Stimulated activated naive CD8-positive, alpha-beta T cell treated with anti-CD3 and anti-CD28 coated beads, Interleukin-15, Interleukin-2, amounts not matched to agents 100 ng/mL and 50 ng/mL, for 24 hours (primary cell): ENCODE measurements around the gene MS4A2.
"Not testable (repeated sequence)": the region's sequence is repeated elsewhere in the genome, so short reads cannot be mapped to it uniquely, and the experiment has no call there.

Experiments
- H3K27ac Mint-ChIP-seq: one replicate; pipeline ENCODE4 v1.8.0; 2021; ENCODE audit warnings: mild to moderate bottlenecking, mixed read lengths
- H3K27me3 Mint-ChIP-seq: one replicate; pipeline ENCODE4 v1.8.0; 2021; ENCODE audit warnings: mixed read lengths
- H3K36me3 Mint-ChIP-seq: one replicate; pipeline ENCODE4 v1.8.0; 2021; ENCODE audit warnings: low read depth, mixed read lengths
- H3K4me1 Mint-ChIP-seq: one replicate; pipeline ENCODE4 v1.8.0; 2021; ENCODE audit warnings: low read depth, mixed read lengths
- H3K4me3 Mint-ChIP-seq: one replicate; pipeline ENCODE4 v1.8.0; 2021; ENCODE audit warnings: mild to moderate bottlenecking, mixed read lengths
- H3K9me3 Mint-ChIP-seq: one replicate; pipeline ENCODE4 v1.8.0; 2021; ENCODE audit warnings: mixed read lengths

MS4A2 gene

DNA sequence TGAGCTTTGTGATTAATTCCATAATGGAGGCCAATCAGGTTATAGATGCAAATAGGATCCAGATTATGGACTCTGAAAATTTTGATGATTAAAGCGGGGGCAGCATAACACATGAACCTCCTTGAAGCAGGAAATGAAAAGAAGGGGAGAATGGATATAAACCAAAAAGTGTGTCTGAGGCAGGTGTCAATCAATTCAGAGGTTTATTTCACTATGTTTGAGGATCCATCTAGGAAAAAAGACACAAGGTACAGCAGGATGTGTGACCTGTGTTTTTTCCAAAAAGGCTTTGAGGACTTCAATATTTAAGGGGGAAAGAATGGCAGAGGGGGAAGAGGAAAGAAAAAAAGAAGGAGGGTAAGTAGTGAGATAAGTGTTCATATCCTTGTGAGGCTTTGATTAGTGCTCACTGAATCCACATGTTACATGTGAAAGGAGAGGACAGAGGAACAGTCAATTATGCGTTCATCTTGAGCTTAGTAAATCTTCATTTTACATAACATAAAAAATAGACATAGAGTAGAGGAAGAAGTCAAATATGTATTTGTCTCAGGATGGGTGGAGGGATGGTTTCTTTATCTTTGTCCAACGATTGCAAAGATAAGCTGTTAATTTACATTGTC, 34.1 kb downstream of the MS4A2 start:
- H3K4me1 Mint-ChIP-seq, result no peaks in the 10 kb centered on the region
- H3K27ac Mint-ChIP-seq, result no peak overlapping the region
- no peak overlapping the region for H3K4me3 Mint-ChIP-seq
- H3K27me3 Mint-ChIP-seq, result peaks cover 12% of the 10 kb centered on the region
- H3K36me3 Mint-ChIP-seq, result no peaks in the 10 kb centered on the region
- H3K9me3 Mint-ChIP-seq, result no peaks in the 10 kb centered on the region

DNA sequence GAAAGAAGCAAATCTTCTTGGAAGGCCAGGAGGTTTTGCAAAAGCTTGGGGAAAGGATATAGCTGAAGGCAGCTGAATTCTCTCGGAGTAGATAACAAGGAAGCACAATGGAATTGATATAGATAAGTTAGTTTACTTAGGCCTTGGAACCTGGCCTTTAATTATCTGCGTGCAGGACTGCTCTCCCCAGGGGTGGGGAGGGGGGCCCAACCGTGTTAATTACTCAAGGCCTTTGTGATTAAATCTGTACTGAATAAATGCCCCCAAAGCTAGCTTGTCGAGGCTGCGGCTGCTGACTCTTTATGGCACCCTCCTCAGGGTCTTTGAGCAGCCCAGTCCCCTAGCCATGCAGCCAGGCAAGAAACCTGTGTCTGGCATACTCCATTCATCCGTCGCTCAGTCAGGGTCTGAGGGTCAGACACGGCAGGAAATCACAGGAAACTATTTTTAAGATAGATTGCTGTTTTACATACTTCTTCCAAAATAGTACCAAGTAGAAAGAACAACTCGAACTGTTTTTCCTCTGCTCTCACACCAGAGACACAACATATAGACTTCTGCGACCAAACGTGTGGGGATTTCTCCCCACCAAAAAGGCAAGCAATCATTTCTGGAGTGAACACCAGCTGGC, 36.5 kb downstream of the MS4A2 start:
- Mint-ChIP-seq H3K9me3 (no peaks in the 10 kb centered on the region), H3K36me3 (no peaks in the 10 kb centered on the region), H3K27me3 (peaks cover 7% of the 10 kb centered on the region), H3K4me3 (no peak overlapping the region), H3K4me1 (no peaks in the 10 kb centered on the region), H3K27ac (no peak overlapping the region)

DNA sequence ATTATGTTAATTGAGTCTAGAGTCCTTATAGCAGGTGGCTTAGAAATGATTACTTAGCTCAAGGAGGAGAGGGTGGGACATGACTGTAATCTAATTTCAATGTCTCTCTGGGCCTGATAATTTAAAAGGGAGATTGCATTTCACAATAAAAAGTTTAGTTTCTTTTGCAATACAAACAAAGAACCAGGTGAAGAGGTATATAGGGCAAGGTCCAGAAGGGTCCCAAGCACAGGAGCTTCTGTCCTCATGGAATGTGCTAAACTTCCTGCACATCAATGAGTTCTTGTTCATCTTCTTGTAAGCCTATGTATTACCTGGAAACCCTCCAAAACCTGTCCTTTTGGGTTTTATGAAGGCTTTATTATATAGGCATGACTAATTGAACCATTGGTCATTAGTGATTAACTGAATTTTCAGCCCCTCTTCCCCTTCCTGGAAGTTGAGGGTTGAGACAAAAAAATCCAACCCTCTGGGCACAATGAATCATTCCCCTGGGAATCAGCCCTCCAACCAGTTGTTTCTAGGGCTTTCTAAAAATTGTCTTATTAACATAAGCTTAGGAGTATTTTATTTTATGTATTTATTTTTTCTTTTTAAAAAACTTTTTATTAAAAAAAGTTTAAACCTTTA, 37.6 kb downstream of the MS4A2 start:
- H3K27ac Mint-ChIP-seq, result no peak overlapping the region

DNA sequence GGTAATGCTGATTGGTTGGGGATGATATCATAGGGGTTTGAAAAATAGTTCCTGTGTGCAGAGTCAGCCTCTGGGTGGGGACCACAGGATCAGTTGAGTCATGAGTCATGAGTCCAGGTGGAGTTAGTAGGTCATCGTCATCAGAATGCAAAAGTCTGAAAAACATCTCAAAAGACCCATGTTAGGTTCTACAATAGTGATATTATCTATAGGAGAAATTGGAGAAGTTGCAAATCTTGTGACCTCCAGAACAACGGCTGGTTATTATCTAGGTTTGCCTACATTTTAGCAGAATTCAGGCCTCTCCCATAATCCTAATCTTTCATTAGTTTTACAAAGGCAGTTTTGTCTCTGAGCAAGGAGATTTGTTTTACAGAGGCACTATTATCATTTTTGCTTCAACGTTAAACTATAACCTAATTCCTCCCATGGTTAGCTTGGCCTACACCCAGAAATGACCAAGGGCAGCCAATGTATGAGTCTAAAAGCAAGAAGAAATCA, 38.9 kb downstream of the MS4A2 start:
- H3K27me3 Mint-ChIP-seq, result peaks cover 3% of the 10 kb centered on the region
- H3K4me1 Mint-ChIP-seq, result no peaks in the 10 kb centered on the region
- no peaks in the 10 kb centered on the region for H3K36me3 Mint-ChIP-seq
- no peak overlapping the region for H3K4me3 Mint-ChIP-seq
- no peak overlapping the region for H3K27ac Mint-ChIP-seq
- H3K9me3 Mint-ChIP-seq, result no peaks in the 10 kb centered on the region

More for the DNA sequence above, 37.6 kb downstream of the MS4A2 start:
- Mint-ChIP-seq H3K9me3 (no peaks in the 10 kb centered on the region), H3K36me3 (no peaks in the 10 kb centered on the region), H3K4me1 (no peaks in the 10 kb centered on the region), H3K27me3 (peaks cover 3% of the 10 kb centered on the region), H3K4me3 (no peak overlapping the region)

DNA sequence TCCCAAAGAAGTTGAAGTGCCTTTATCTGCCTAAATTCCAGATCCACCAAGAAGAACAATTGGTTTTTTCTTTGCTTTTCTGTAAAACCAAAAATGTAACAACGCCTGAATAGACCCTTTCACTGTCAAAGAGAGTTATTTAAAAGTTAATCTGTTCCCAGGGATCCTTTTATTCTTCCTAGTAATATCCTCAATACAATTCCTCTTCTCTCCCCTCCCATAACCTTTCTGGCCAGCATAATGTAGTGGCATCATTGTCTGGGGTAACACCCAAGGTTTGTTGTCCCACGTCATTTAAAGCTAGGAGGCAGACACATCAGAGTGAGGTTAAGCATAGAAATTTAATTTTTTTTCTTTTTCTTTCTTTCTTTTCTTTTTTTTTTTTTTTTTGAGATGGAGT, 39.9 kb downstream of the MS4A2 start:
- Mint-ChIP-seq H3K36me3 (no peaks in the 10 kb centered on the region), H3K27ac (no peak overlapping the region), H3K27me3 (peaks cover 7% of the 10 kb centered on the region), H3K4me1 (no peaks in the 10 kb centered on the region), H3K9me3 (no peaks in the 10 kb centered on the region), H3K4me3 (no peak overlapping the region)

DNA sequence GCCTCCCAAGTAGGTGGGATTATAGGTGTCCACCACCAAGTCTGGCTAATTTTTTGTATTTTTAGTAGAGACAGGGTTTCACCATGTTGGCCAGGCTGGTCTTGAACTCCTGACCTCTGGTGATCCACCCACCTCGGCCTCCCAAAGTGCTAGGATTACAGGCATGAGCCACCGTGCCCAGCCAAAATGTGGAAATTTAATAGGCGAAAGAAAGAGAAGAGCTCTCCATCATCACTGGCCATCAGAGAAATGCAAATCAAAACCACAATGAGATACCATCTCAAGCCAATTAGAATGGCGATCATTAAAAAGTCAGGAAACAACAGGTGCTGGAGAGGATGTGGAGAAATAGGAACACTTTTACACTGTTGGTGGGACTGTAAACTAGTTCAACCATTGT, 40.4 kb downstream of the MS4A2 start:
- H3K4me3 Mint-ChIP-seq, H3K27ac Mint-ChIP-seq, H3K36me3 Mint-ChIP-seq, H3K4me1 Mint-ChIP-seq, H3K9me3 Mint-ChIP-seq: not testable (repeated sequence)
- peaks cover 11% of the 10 kb centered on the region for H3K27me3 Mint-ChIP-seq

DNA sequence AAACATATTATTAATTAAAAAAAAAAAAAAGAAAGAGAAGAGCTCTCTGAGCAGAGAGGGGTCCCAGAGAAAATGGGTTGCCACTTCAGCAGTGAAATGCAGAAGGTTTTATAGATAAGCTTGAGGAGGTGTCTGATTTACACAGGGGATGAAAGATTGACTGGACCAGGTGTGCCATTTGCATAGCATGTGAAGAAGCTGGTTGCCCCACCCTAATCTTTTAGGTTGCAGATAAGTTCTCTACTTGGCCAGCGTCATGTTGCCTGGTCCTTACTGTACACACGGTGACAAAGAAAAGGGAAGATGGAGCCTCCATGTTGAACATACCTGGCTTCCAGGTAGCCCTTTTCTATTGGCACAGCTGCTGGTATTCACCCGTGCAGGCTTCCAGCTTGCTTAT, 41.4 kb downstream of the MS4A2 start:
- Mint-ChIP-seq H3K27ac (no peak overlapping the region), H3K36me3 (no peaks in the 10 kb centered on the region), H3K9me3 (peaks cover 6% of the 10 kb centered on the region), H3K4me1 (no peaks in the 10 kb centered on the region), H3K4me3 (no peak overlapping the region), H3K27me3 (peaks cover 16% of the 10 kb centered on the region)

DNA sequence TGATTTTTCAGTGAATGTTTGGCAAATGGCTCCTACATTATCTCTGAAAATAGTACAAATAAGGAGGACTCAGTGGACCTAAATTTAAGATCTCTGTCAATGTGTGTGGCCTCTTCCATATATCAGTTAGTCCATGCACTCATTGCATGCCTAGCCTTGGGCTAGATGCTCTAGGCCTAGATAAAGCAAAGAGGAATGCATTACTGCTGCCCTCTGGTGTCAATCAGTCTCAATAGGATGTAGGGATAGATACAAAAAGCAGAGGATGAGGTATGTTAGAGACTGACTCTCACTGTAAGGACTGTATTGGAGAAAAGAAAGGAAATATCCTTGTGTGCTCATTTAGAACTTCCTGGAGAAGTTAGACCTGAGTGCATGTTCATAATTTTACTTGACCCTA, 42.0 kb downstream of the MS4A2 start:
- Mint-ChIP-seq H3K4me1 (no peaks in the 10 kb centered on the region), H3K9me3 (peaks cover 6% of the 10 kb centered on the region)

DNA sequence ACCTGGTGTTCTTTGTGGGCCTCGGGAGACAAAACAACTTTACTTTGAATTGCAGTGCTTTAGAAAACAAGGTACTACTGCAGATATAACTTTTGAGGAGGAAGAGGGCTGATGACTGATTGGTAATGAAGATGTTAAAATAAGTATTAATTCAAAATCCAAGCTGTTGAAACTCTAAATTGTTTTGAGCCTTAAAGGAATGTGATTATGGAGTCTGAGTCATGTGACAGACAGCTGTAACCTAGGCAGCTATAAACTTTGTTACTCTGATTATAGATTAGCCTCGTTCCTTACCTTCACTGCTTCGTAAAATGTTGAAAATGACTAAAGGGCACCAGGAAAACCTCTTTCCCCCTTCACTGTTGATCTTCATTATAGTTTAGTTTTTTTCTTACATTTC, 43.4 kb downstream of the MS4A2 start:
- no peak overlapping the region for H3K4me3 Mint-ChIP-seq
- peaks cover 18% of the 10 kb centered on the region for H3K27me3 Mint-ChIP-seq
- no peaks in the 10 kb centered on the region for H3K36me3 Mint-ChIP-seq
- no peak overlapping the region for H3K27ac Mint-ChIP-seq
- H3K9me3 Mint-ChIP-seq, result peaks cover 8% of the 10 kb centered on the region
- H3K4me1 Mint-ChIP-seq, result no peaks in the 10 kb centered on the region

More for the DNA sequence above, 42.0 kb downstream of the MS4A2 start:
- Mint-ChIP-seq H3K36me3 (no peaks in the 10 kb centered on the region), H3K27me3 (peaks cover 16% of the 10 kb centered on the region), H3K4me3 (no peak overlapping the region), H3K27ac (no peak overlapping the region)

DNA sequence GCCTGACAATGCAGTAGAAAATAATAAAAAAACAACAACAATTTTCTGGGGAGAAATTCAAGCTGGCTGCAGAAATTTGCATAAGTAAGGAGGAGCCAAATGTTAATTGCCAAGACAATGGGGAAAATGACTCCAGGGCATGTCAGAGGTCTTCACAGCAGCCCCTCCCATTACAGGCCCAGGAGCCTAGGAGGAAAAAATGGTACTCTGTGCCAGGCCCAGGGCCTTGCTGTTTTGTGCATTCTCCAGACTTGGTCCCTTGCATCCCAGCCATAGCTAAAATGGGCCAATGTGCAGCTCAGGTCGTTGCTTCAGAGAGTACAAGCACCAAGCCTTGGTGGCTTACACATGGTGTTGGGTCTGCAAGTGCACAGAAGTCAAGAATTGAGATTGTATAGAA, 45.5 kb downstream of the MS4A2 start:
- Mint-ChIP-seq H3K4me3 (no peak overlapping the region), H3K27ac (no peak overlapping the region), H3K27me3 (peaks cover 24% of the 10 kb centered on the region), H3K4me1 (no peaks in the 10 kb centered on the region), H3K36me3 (no peaks in the 10 kb centered on the region), H3K9me3 (peaks cover 14% of the 10 kb centered on the region)

DNA sequence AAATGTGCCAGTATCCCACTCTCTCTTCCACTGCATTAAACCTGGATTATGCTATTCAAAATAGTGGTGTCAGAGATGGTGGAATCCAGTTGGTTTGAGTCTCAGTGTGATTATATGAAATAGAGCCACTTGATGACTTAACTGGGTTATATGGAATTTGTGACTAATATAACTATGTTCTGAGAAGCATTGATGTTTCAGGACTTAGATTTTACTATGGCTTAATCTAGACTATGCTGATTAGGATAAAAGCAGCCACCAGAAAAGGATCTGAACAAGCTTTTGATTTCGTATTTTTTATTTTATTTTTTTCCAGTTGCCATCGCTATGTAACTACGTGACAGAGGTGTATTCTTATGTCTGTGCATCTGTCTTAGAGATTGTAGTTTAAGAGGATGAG, 55.3 kb downstream of the MS4A2 start:
- Mint-ChIP-seq H3K4me1 (peaks cover 3% of the 10 kb centered on the region), H3K27me3 (peaks cover 5% of the 10 kb centered on the region), H3K4me3 (no peak overlapping the region), H3K36me3 (no peaks in the 10 kb centered on the region), H3K27ac (no peak overlapping the region), H3K9me3 (no peaks in the 10 kb centered on the region)

DNA sequence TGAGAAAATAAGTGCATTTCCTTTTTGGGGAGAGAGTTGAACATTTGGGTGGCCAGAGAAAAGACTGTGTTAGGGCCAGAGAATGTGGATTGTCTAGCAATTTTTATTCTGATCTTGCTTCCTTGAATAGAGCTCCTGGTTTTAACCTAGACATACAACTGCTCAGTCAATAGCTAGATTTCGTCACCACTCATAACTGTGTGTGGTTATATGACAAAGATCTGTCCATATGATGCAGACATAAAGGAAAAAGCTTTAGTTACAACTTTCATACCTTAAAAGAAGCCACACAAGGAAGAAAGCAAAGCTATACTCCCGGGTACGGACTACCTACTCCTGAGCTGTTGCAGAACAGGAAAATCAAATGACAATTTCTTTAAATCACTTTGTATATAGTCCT, 57.2 kb downstream of the MS4A2 start:
- peaks cover 5% of the 10 kb centered on the region for H3K27me3 Mint-ChIP-seq
- peaks cover 3% of the 10 kb centered on the region for H3K4me1 Mint-ChIP-seq
- no peak overlapping the region for H3K4me3 Mint-ChIP-seq
- H3K27ac Mint-ChIP-seq, result no peak overlapping the region
- no peaks in the 10 kb centered on the region for H3K9me3 Mint-ChIP-seq
- H3K36me3 Mint-ChIP-seq, result no peaks in the 10 kb centered on the region
